Mammary epithelial cell (primary cell): Measurements from ENCODE around the gene SSPN.

Experiments used
- EZH2 ChIP-seq: IDR thresholded peaks from 2 replicates; pipeline ENCODE4 v1.6.1; 2012; ENCODE audit warnings: low read length, inconsistent platforms, borderline replicate concordance
- TF ChIP-seq, protein P1 (sequence below), 2 donors: IDR thresholded peaks in 1 of 2; conservative IDR thresholded peaks in 1 of 2; 2 replicates each; pipeline ENCODE4 v1.5.1; 2011 to 2012; ENCODE audit warnings: inconsistent platforms in 2 of 2, low read length in 2 of 2, mild to moderate bottlenecking in 2 of 2, control low read depth in 1 of 2, low read depth in 1 of 2; ENCODE audit not compliant: insufficient read depth in 1 of 2; ENCODE audit errors: extremely low read depth in 1 of 2

- TF ChIP-seq, protein P1, sequence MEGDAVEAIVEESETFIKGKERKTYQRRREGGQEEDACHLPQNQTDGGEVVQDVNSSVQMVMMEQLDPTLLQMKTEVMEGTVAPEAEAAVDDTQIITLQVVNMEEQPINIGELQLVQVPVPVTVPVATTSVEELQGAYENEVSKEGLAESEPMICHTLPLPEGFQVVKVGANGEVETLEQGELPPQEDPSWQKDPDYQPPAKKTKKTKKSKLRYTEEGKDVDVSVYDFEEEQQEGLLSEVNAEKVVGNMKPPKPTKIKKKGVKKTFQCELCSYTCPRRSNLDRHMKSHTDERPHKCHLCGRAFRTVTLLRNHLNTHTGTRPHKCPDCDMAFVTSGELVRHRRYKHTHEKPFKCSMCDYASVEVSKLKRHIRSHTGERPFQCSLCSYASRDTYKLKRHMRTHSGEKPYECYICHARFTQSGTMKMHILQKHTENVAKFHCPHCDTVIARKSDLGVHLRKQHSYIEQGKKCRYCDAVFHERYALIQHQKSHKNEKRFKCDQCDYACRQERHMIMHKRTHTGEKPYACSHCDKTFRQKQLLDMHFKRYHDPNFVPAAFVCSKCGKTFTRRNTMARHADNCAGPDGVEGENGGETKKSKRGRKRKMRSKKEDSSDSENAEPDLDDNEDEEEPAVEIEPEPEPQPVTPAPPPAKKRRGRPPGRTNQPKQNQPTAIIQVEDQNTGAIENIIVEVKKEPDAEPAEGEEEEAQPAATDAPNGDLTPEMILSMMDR (conservative IDR thresholded peaks at IDR 0.05 in 1 of 2, IDR thresholded peaks at IDR 0.05 in 1 of 2; ENCODE audit: extremely low read depth in 1 of 2, insufficient read depth in 1 of 2, low read depth in 1 of 2, low read length in 2 of 2) = no peak
- no peak for TF ChIP-seq EZH2
Measured at GRCh38 chr12:26283046-26283445, 87.7 kb downstream of the SSPN start.
